DND-41 (cell line): ENCODE results near the gene PFDN6.

Experiments used
- ATAC-seq: fragments of 200-7000 bp; cut with Tn5 transposase; 3 replicates; pipeline ENCODE4 v1.9.1; 2021; ENCODE audit warnings: low read depth; ENCODE audit not compliant: insufficient read depth
- DNase-seq: peaks from one replicate; pipeline ENCODE4 v3.0.0-alpha.2; 2020
- H2AFZ ChIP-seq: 2 replicates; pipeline ENCODE4 v1.6.0; 2012; ENCODE audit warnings: low read depth, low read length
- H3K27ac ChIP-seq: 2 replicates; pipeline ENCODE4 v1.5.1; 2012; ENCODE audit warnings: low read length, inconsistent platforms
- H3K27me3 ChIP-seq: fragments of 200-600 bp; sonication (generic); 2 replicates; pipeline ENCODE4 v1.6.0; 2012; ENCODE audit warnings: low read length, mild to moderate bottlenecking, inconsistent platforms; ENCODE audit not compliant: insufficient read depth, poor library complexity
- H3K36me3 ChIP-seq: 2 replicates; pipeline ENCODE4 v1.5.1; 2012; ENCODE audit warnings: low read length, inconsistent platforms; ENCODE audit not compliant: insufficient read depth
- H3K4me1 ChIP-seq: 2 replicates; pipeline ENCODE4 v1.5.1; 2012; ENCODE audit warnings: mild to moderate bottlenecking, low read length; ENCODE audit not compliant: insufficient read depth
- H3K4me2 ChIP-seq: 2 replicates; pipeline ENCODE4 v1.6.0; 2012; ENCODE audit warnings: mild to moderate bottlenecking, moderate library complexity, low read length, inconsistent platforms; ENCODE audit not compliant: insufficient read depth
- H3K4me3 ChIP-seq, 2 experiments: fragments of 200-600 bp in 1 of 2; shearing (Covaris generic) in 1 of 2; 2 replicates each; pipeline ENCODE4 v1.5.1; 2012 to 2016; ENCODE audit warnings: inconsistent platforms in 2 of 2, low read length in 2 of 2, mild to moderate bottlenecking in 2 of 2, low read depth in 1 of 2, moderate library complexity in 1 of 2
- H3K79me2 ChIP-seq: 2 replicates; pipeline ENCODE4 v1.6.0; 2012; ENCODE audit warnings: low read length, inconsistent platforms; ENCODE audit not compliant: insufficient read depth
- H3K9ac ChIP-seq: 2 replicates; pipeline ENCODE4 v1.6.0; 2012; ENCODE audit warnings: low read depth, mild to moderate bottlenecking, inconsistent platforms, low read length, moderate library complexity
- H3K9me3 ChIP-seq: 2 replicates; pipeline ENCODE4 v1.5.1; 2012; ENCODE audit warnings: low read length, moderate library complexity, mild to moderate bottlenecking, inconsistent platforms; ENCODE audit not compliant: insufficient read depth, severe bottlenecking
- H4K20me1 ChIP-seq: 2 replicates; pipeline ENCODE4 v1.6.0; 2012; ENCODE audit warnings: low read length; ENCODE audit not compliant: insufficient read depth
- CTCF ChIP-seq: IDR thresholded peaks from 2 replicates; pipeline ENCODE4 v1.5.1; 2012; ENCODE audit warnings: borderline replicate concordance, low read length, moderate library complexity, mild to moderate bottlenecking; ENCODE audit not compliant: poor library complexity, severe bottlenecking; ENCODE audit errors: extremely low read depth
- EZH2 ChIP-seq: IDR thresholded peaks from 3 replicates; pipeline ENCODE4 v1.6.1; 2012; ENCODE audit warnings: borderline replicate concordance, low read depth, mild to moderate bottlenecking, moderate library complexity, low read length, inconsistent platforms; ENCODE audit not compliant: severe bottlenecking

PFDN6 gene

GRCh38 chr6:33313105-33313708 is 23.8 kb downstream of the PFDN6 start:
- no peaks in the 10 kb centered on the region for H3K27me3 ChIP-seq
- peak overlapping the region; percentile 85 for H2AFZ ChIP-seq
- peak overlapping the region; percentile 62 to 78 for H3K4me3 ChIP-seq
- H3K4me2 ChIP-seq = peak overlapping the region; percentile 97
- H4K20me1 ChIP-seq = peaks cover 16% of the 10 kb centered on the region
- peaks cover 22% of the 10 kb centered on the region for H3K36me3 ChIP-seq
- no peak for TF ChIP-seq CTCF
- no peak for TF ChIP-seq EZH2
- H3K9me3 ChIP-seq = no peaks in the 10 kb centered on the region
- peak overlapping the region; percentile 85 for H3K9ac ChIP-seq
- peaks cover 42% of the 10 kb centered on the region for H3K4me1 ChIP-seq
- H3K79me2 ChIP-seq = peaks cover 69% of the 10 kb centered on the region
- DNase-seq (peak; percentile 61), ATAC-seq (peak; percentile 33)
- peak overlapping the region; percentile 91 for H3K27ac ChIP-seq

GRCh38 chr6:33313709-33314514 is 24.5 kb downstream of the PFDN6 start, which contains the start of gene TAPBP:
TAPBP (minus strand) TSS chr6:33314078; CDS start chr6:33314041, 37 bp downstream.
- Histone ChIP-seq H3K27ac (peak within 1 kb of the TSS; percentile 91), H3K79me2 (peaks cover 62% of the 10 kb centered on the region), H3K36me3 (peaks cover 25% of the 10 kb centered on the region), H3K4me2 (peak within 1 kb of the TSS; percentile 97), H3K4me1 (peaks cover 49% of the 10 kb centered on the region), H3K27me3 (no peaks in the 10 kb centered on the region), H3K9ac (peak within 1 kb of the TSS; percentile 85), H3K4me3 (peak within 1 kb of the TSS; percentile 62 to 78), H3K9me3 (no peaks in the 10 kb centered on the region), H4K20me1 (peaks cover 13% of the 10 kb centered on the region), H2AFZ (peak within 1 kb of the TSS; percentile 85)
- no peak for TF ChIP-seq EZH2
- TF ChIP-seq CTCF = no peak
- ATAC-seq (peak; percentile 67), DNase-seq (peak; percentile 82)

GRCh38 chr6:33314515-33314942 is 25.1 kb downstream of the PFDN6 start:
- DNase-seq (peak; percentile 64), ATAC-seq (peak; percentile 26)
- Histone ChIP-seq H3K4me1 (peaks cover 55% of the 10 kb centered on the region), H3K27ac (peak overlapping the region; percentile 91), H2AFZ (peak overlapping the region; percentile 85), H4K20me1 (peaks cover 13% of the 10 kb centered on the region), H3K27me3 (no peaks in the 10 kb centered on the region), H3K9me3 (no peaks in the 10 kb centered on the region), H3K9ac (peak overlapping the region; percentile 85), H3K79me2 (peaks cover 64% of the 10 kb centered on the region), H3K36me3 (peaks cover 31% of the 10 kb centered on the region), H3K4me2 (peak overlapping the region; percentile 97), H3K4me3 (peak overlapping the region; percentile 62 to 78; a peak in 3 of 4 replicates)
- TF ChIP-seq EZH2 = no peak
- no peak for TF ChIP-seq CTCF
